Mesothelial cell of epicardium (in vitro differentiated cells): ENCODE results near the gene MYL5. TPM values are rescaled to one million over a fixed set of nuclear protein-coding genes. Genes with fewer than 3 reads are reported as not detected.
A peak's percentile ranks its signal among the peaks of the same experiment; 100 is the strongest.

ENCODE experiments used
- DNase-seq, 2 experiments: peaks; one replicate each; pipeline ENCODE4 v3.0.0; 2021; ENCODE audit warnings: low spot score in 2 of 2; ENCODE audit not compliant: unreplicated experiment in 2 of 2
- H3K27ac Mint-ChIP-seq: 2 replicates; pipeline ENCODE4 v1.8.0; 2021; ENCODE audit warnings: mixed read lengths
- H3K27me3 Mint-ChIP-seq: 2 replicates; pipeline ENCODE4 v1.8.0; 2021; ENCODE audit warnings: low read depth, mixed read lengths
- H3K36me3 Mint-ChIP-seq: 2 replicates; pipeline ENCODE4 v1.8.0; 2021; ENCODE audit warnings: mixed read lengths
- H3K4me1 Mint-ChIP-seq: 2 replicates; pipeline ENCODE4 v1.8.0; 2021; ENCODE audit warnings: mixed read lengths
- H3K4me3 Mint-ChIP-seq: 2 replicates; pipeline ENCODE4 v1.8.0; 2021; ENCODE audit warnings: mild to moderate bottlenecking, moderate library complexity, mixed read lengths
- H3K9me3 Mint-ChIP-seq: 2 replicates; pipeline ENCODE4 v1.8.0; 2021; ENCODE audit warnings: mixed read lengths
- CTCF ChIP-seq: fragments of 200-600 bp; sonication (generic); IDR thresholded peaks from one replicate; pipeline ENCODE4 v1.5.0; 2021; ENCODE audit warnings: antibody characterized with exemption; ENCODE audit not compliant: unreplicated experiment
- total RNA-seq: library from RNA; stranded (reverse); gene quantifications from 3 replicates; pipeline ENCODE4 v1.2.1, GENCODE V29; 2021

The MYL5 gene
- total RNA-seq, 1 donor from 2014 or later, result 32.1 TPM

DNA sequence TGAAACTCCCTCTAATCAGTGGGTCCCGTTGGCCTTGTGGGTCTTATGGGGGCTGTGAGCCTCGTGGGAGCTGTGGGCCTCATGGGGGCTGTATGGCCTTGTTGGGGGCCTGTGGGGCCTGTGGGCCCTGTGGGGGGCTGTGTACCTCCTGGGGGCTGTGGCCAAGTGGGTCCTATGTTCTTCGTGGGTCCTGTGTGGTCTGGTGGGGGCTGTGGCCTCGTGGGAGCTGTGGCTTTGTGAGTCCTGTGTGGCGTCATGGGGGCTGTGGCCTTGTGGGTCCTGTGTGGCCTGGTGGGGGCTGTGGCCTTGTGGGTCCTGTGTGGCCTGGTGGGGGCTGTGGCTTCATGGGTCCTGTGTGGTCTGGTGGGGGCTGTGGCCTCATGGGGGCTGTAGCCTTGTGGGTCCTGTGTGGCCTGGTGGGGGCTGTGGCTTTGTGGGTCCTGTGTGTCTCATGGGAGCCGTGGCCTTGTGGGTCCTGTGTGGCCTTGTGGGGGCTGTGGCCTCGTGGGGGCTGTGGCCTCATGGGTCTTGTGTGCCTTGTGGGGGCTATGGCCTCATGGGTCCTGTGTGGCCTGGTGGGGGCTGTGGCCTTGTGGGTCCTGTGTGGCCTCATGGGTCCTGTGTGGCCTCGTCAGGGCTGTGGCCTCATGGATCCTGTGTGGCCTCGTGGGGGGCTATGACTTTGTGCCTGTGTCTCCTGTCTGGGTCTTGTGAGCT is 38.7 kb downstream of the MYL5 start:
- no peaks in the 10 kb centered on the region for H3K27me3 Mint-ChIP-seq

GRCh38 chr4:714087-714486 is 39.7 kb downstream of the MYL5 start:
- TF ChIP-seq CTCF, result no peak
- Mint-ChIP-seq H3K9me3 (no peaks in the 10 kb centered on the region), H3K27ac (no peak overlapping the region), H3K4me3 (no peak overlapping the region), H3K36me3 (peaks cover 23% of the 10 kb centered on the region), H3K27me3 (no peaks in the 10 kb centered on the region), H3K4me1 (peaks cover 20% of the 10 kb centered on the region)
- no peak for DNase-seq

More for the DNA sequence above, 38.7 kb downstream of the MYL5 start:
- H3K4me3 Mint-ChIP-seq, result no peak overlapping the region
- peaks cover 26% of the 10 kb centered on the region for H3K4me1 Mint-ChIP-seq
- no peak overlapping the region for H3K27ac Mint-ChIP-seq
- no peaks in the 10 kb centered on the region for H3K9me3 Mint-ChIP-seq
- no peak for TF ChIP-seq CTCF
- H3K36me3 Mint-ChIP-seq, result peaks cover 28% of the 10 kb centered on the region
- no peak for DNase-seq

DNA sequence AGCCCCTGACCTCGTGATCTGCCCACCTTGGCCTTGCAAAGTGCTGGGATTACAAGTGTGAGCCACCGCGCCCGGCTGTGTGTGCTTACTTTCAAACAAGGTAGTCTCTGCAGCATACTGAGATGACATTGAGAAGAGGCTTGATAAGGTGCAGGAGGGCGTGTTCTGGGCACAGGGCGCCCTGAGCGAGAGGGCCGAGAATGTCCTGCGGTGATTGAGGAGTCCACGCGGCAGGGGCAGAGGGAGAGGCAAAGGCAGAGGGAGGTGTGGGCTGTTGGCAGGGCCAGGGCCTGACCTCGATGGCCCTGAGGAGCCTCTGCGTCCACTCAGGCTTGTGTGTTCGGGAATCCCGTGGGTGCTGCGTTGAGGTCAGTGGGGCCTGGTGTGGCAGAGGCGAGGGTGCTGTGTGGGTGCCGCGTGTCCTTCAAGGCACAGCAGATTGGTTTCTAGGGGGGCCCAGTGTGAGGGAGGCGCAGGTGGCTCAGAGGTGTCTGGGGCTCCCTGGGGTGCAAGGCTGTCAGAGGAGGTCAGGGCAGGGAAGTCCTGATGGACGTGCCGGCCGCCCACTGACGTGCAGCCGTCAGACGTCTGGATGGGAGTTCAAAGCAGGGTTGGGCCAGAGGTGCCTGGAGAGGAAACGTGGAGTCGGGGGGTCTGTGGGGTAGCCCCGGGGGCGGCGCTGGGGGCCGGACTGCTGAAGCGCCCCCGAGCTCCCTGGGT is 43.4 kb downstream of the MYL5 start:
- no peaks in the 10 kb centered on the region for H3K27me3 Mint-ChIP-seq
- H3K36me3 Mint-ChIP-seq, result peaks cover 17% of the 10 kb centered on the region
- no peak overlapping the region for H3K4me3 Mint-ChIP-seq
- no peaks in the 10 kb centered on the region for H3K9me3 Mint-ChIP-seq
- TF ChIP-seq CTCF, result no peak
- DNase-seq, result no peak
- H3K27ac Mint-ChIP-seq, result peak overlapping the region; percentile 9
- H3K4me1 Mint-ChIP-seq, result peaks cover 31% of the 10 kb centered on the region

DNA sequence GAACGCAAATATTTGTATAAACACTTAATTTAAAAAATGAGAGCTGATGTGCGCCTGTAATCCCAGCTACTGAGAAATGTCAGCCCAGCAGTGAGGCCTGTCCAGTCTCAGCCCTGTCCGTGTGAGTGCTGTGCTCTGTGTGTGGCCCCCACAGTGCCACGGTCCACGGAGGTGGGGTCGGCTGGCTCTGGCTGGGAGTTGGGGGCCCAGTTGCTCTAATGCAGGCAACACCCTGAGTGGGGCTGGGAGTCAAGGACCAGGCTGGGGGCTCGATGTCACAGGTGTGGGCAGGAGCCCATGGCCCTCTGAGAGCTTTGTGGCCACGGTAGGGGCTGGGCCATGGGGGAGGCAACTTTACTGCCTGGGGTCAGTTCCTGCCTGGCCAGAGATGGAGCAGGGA is 44.1 kb downstream of the MYL5 start:
- H3K4me3 Mint-ChIP-seq, result no peak overlapping the region

More for the DNA sequence above, 44.1 kb downstream of the MYL5 start:
- Mint-ChIP-seq H3K36me3 (peaks cover 24% of the 10 kb centered on the region), H3K27me3 (no peaks in the 10 kb centered on the region), H3K9me3 (no peaks in the 10 kb centered on the region), H3K27ac (no peak overlapping the region), H3K4me1 (peaks cover 31% of the 10 kb centered on the region)
- DNase-seq, result no peak
- no peak for TF ChIP-seq CTCF
